ENCODE measurements around the gene CD2BP2. TPM values are rescaled to one million over a fixed set of nuclear protein-coding genes. Genes with fewer than 3 reads are reported as not detected.

The CD2BP2 gene
- total and polyA plus RNA-seq, 2 of the 13 experiments (the other 11 are each of a cell fraction or from before 2014, with no cell fraction given), result 24.9 to 54.6 TPM

GRCh38 chr16:30352488-30353401 lies 2.4 kb downstream of the CD2BP2 start (continued):
- TF ChIP-seq, protein P1, sequence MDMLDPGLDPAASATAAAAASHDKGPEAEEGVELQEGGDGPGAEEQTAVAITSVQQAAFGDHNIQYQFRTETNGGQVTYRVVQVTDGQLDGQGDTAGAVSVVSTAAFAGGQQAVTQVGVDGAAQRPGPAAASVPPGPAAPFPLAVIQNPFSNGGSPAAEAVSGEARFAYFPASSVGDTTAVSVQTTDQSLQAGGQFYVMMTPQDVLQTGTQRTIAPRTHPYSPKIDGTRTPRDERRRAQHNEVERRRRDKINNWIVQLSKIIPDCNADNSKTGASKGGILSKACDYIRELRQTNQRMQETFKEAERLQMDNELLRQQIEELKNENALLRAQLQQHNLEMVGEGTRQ (IDR thresholded peaks at IDR 0.05; ENCODE audit: low read depth, low read length), result no peak
- TF ChIP-seq, protein P1 (CRISPR knock-in tag; IDR thresholded peaks at IDR 0.05; ENCODE audit: borderline replicate concordance), result no peak
- TF ChIP-seq PATZ1 (CRISPR knock-in tag; IDR thresholded peaks at IDR 0.05) (peak; percentile 84), NFIC (IDR thresholded peaks at IDR 0.05; ENCODE audit: low read length) (no peak), ZNF746 (CRISPR knock-in tag; IDR thresholded peaks at IDR 0.05) (no peak), YEATS2 (CRISPR knock-in tag; IDR thresholded peaks at IDR 0.05; ENCODE audit: borderline replicate concordance) (no peak), ETV6 (CRISPR knock-in tag; conservative IDR thresholded peaks at IDR 0.05) (no peak), GRHL1 (CRISPR knock-in tag; conservative IDR thresholded peaks at IDR 0.05) (no peak), ZNF543 (CRISPR knock-in tag; IDR thresholded peaks at IDR 0.05) (0 out of 2 replicates have a peak, but pooled peaks have one; percentile 29), BORCS8-MEF2B (CRISPR knock-in tag; IDR thresholded peaks at IDR 0.05) (no peak; the same call in 1 of the 2 replicates), DDIT3 (CRISPR knock-in tag; IDR thresholded peaks at IDR 0.05) (no peak), FOXC1 (CRISPR knock-in tag; IDR thresholded peaks at IDR 0.05; ENCODE audit: borderline replicate concordance) (no peak), POLR2G (IDR thresholded peaks at IDR 0.05; ENCODE audit: low read depth, low read length) (peak; percentile 26), ZKSCAN8 (CRISPR knock-in tag; IDR thresholded peaks at IDR 0.05; ENCODE audit: borderline replicate concordance) (no peak), EZH2 (conservative IDR thresholded peaks at IDR 0.05; ENCODE audit: low read depth, low read length) (no peak), GLMP (CRISPR knock-in tag; IDR thresholded peaks at IDR 0.05; ENCODE audit: borderline replicate concordance) (no peak), IKZF5 (CRISPR knock-in tag; IDR thresholded peaks at IDR 0.05) (no peak)
- TF ChIP-seq, protein P2, sequence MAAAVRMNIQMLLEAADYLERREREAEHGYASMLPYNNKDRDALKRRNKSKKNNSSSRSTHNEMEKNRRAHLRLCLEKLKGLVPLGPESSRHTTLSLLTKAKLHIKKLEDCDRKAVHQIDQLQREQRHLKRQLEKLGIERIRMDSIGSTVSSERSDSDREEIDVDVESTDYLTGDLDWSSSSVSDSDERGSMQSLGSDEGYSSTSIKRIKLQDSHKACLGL (CRISPR knock-in tag; IDR thresholded peaks at IDR 0.05), result no peak
